Measurements from ENCODE around the gene ACSF3. TPM values are rescaled to one million over a fixed set of nuclear protein-coding genes. Genes with fewer than 3 reads are reported as not detected.

ACSF3 gene
- total RNA-seq, result 10 to 100 TPM; 65.3 to 71.2 TPM
- 10 to 100 TPM; 30.4 to 34.6 TPM for polyA plus RNA-seq

GRCh38 chr16:89093602-89094251 lies at the start of gene ACSF3:
Gene ACSF3, plus strand, starts transcription at chr16:89093852. Its CDS starts 6,830 bp downstream, at chr16:89100682.
- CTCF ChIA-PET (ENCODE audit: partially characterized antibody), result interaction anchor here (0.8 to 1.2 kb wide), 2 partner anchors 21 to 122 kb away, joined by 3 read pairs; no protein-coding TSS in a partner anchor
- Mint-ChIP-seq H3K9me3 (no peaks in the 10 kb centered on the region), H3K4me1 (peaks cover 38 to 58% (median 49%) of the 10 kb centered on the region in 4 donors), H3K4me3 (peak within 1 kb of the TSS; percentile 94 to 99 (median 97)), H3K36me3 (peaks cover 6 to 15% of the 10 kb centered on the region in 2 donors), H3K27me3 (peaks cover 5 to 10% of the 10 kb centered on the region in 2 donors), H3K27ac (peak within 1 kb of the TSS; percentile 90 to 99 (median 97))
- Histone ChIP-seq H3K4me1 (ENCODE audit: insufficient read depth, low read length) (peaks cover 49% of the 10 kb centered on the region), H3K36me3 (ENCODE audit: insufficient read depth, low read length) (peaks cover 3% of the 10 kb centered on the region), H3K27ac (ENCODE audit: low read depth, low read length) (peak within 1 kb of the TSS; percentile 51), H3K9me3 (ENCODE audit: control insufficient read depth in 1 of 2, low read length in 2 of 2) (no peaks in the 10 kb centered on the region), H3K27me3 (ENCODE audit: insufficient read depth, low read length) (no peaks in the 10 kb centered on the region), H3K4me3 (ENCODE audit: low read length in 2 of 2) (peak within 1 kb of the TSS; percentile 69 to 84)
- DNase-seq, result peak; percentile 59 to 72 (median 63)
- intact Hi-C loops (cut with micrococcal nuclease), result loop anchor here (1.0 kb wide), 1 partner anchor 22 kb away; no protein-coding TSS in a partner anchor
- POLR2A ChIA-PET (ENCODE audit: partially characterized antibody), result interaction anchor here (0.8 to 8.5 kb wide), 19 partner anchors 9 to 326 kb away, joined by 3 to 107 read pairs (median 4); partner anchors contain the start of gene ZNF778

GRCh38 chr16:89044418-89045180 lies 49.1 kb upstream of the ACSF3 start:
- Histone ChIP-seq H3K27ac (ENCODE audit: low read depth, low read length) (no peak overlapping the region), H3K36me3 (ENCODE audit: insufficient read depth, low read length) (no peaks in the 10 kb centered on the region), H3K9me3 (ENCODE audit: control insufficient read depth in 1 of 2, low read length in 2 of 2) (no peaks in the 10 kb centered on the region), H3K27me3 (ENCODE audit: insufficient read depth, low read length) (no peaks in the 10 kb centered on the region), H3K4me1 (ENCODE audit: insufficient read depth, low read length) (no peaks in the 10 kb centered on the region), H3K4me3 (ENCODE audit: low read length in 2 of 2) (no peak overlapping the region)
- Mint-ChIP-seq H3K27ac (peak overlapping the region in 1 of 7 donors; percentile 31), H3K4me3 (no peak overlapping the region), H3K4me1 (peaks cover 0 to 2% (median under 1%) of the 10 kb centered on the region in 4 donors), H3K27me3 (no peaks in the 10 kb centered on the region), H3K36me3 (no peaks in the 10 kb centered on the region), H3K9me3 (peaks cover 0 to 3% (median 0%) of the 10 kb centered on the region in 8 donors)
- CTCF ChIA-PET (ENCODE audit: partially characterized antibody), result no interaction called here
- DNase-seq, result no peak
- intact Hi-C loops (cut with micrococcal nuclease), result no loop called here
- POLR2A ChIA-PET (ENCODE audit: partially characterized antibody), result no interaction called here

DNA sequence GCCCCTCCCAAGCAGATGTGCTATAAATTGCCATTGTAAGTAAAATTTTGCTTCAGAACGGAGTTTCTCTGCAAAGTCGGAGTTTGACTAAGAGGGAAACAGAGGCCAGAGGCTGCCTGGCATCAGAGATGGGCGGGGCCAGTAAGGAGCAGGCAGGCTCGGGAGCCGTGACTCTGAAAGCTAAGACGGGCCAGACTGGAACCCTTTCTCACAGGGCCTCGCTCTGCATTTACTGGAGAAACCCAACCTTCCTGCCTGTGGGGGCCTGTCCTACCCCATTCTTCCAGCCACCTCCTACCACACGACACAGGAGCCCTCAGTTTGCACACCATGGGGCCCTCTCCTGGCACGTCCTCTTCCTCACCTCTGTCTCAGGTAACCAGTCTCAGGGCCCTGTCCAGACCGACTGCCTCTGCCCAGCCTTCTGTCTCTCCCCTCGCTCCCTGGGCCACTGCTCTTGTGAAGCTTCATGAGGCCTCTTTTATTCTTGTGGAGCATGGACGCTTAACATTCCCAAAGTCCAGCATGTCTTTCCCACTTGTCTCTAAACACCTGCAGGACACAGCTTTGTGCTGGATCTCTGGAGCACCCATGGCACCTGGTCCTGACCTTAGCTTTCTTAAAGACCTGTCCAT lies 48.4 kb upstream of the ACSF3 start:
- H3K4me3 ChIP-seq (ENCODE audit: low read length in 2 of 2), result no peak overlapping the region
- H3K4me1 ChIP-seq (ENCODE audit: insufficient read depth, low read length), result no peaks in the 10 kb centered on the region
- Mint-ChIP-seq H3K27me3 (no peaks in the 10 kb centered on the region), H3K9me3 (peaks cover 0 to 3% (median 0%) of the 10 kb centered on the region in 8 donors), H3K4me1 (peaks cover 0 to 2% (median under 1%) of the 10 kb centered on the region in 4 donors), H3K36me3 (no peaks in the 10 kb centered on the region), H3K27ac (peak overlapping the region in 1 of 7 donors; percentile 55), H3K4me3 (no peak overlapping the region)
- POLR2A ChIA-PET (ENCODE audit: partially characterized antibody), result no interaction called here
- H3K9me3 ChIP-seq (ENCODE audit: control insufficient read depth in 1 of 2, low read length in 2 of 2), result no peaks in the 10 kb centered on the region
- intact Hi-C loops (cut with micrococcal nuclease), result no loop called here
- H3K36me3 ChIP-seq (ENCODE audit: insufficient read depth, low read length), result no peaks in the 10 kb centered on the region
- H3K27ac ChIP-seq (ENCODE audit: low read depth, low read length), result no peak overlapping the region
- DNase-seq, result no peak
- CTCF ChIA-PET (ENCODE audit: partially characterized antibody), result no interaction called here
- H3K27me3 ChIP-seq (ENCODE audit: insufficient read depth, low read length), result no peaks in the 10 kb centered on the region

- H3K36me3 ChIP-seq (ENCODE audit: insufficient read depth, low read length), result no peaks in the 10 kb centered on the region
- H3K27me3 Mint-ChIP-seq, result no peaks in the 10 kb centered on the region
- DNase-seq, result no peak
- no peak overlapping the region for H3K4me3 ChIP-seq (ENCODE audit: low read length in 2 of 2)
- H3K27me3 ChIP-seq (ENCODE audit: insufficient read depth, low read length), result no peaks in the 10 kb centered on the region
- H3K27ac Mint-ChIP-seq, result peak overlapping the region in 2 of 7 donors; percentile 14 to 19
- POLR2A ChIA-PET (ENCODE audit: partially characterized antibody), result no interaction called here
- H3K4me1 ChIP-seq (ENCODE audit: insufficient read depth, low read length), result no peaks in the 10 kb centered on the region
- H3K9me3 Mint-ChIP-seq, result peaks cover 0 to 3% (median 0%) of the 10 kb centered on the region in 8 donors
- no peaks in the 10 kb centered on the region for H3K9me3 ChIP-seq (ENCODE audit: control insufficient read depth in 1 of 2, low read length in 2 of 2)
- H3K27ac ChIP-seq (ENCODE audit: low read depth, low read length), result no peak overlapping the region
- H3K4me1 Mint-ChIP-seq, result peaks cover 0 to 2% (median under 1%) of the 10 kb centered on the region in 4 donors
- CTCF ChIA-PET (ENCODE audit: partially characterized antibody), result no interaction called here
- no peaks in the 10 kb centered on the region for H3K36me3 Mint-ChIP-seq
- intact Hi-C loops (cut with micrococcal nuclease), result no loop called here
- H3K4me3 Mint-ChIP-seq, result no peak overlapping the region
Observed at GRCh38 chr16:89045881-89046280, 47.8 kb upstream of the ACSF3 start.

DNA sequence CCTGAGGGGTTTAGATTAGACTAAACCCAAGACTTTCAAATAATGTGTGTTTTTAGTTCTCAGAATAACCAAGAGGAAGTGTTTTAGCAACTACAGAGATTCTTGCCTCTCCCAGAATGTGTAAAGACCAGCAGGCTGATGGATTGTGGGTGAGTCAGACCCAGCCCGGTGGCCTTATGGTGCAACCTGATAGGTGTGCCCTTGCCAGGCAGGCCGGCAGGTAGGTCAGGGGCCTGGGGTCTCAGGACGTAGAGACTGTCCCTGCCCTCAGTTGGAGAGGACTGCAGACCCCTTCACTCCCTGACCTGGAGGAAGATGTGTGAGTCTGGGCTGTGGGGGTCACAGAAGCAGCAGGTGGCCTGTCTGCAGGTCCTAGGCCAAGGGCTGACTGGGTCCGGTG lies 47.2 kb upstream of the ACSF3 start:
- Mint-ChIP-seq H3K9me3 (peaks cover 0 to 3% (median 0%) of the 10 kb centered on the region in 8 donors), H3K36me3 (no peaks in the 10 kb centered on the region), H3K27me3 (no peaks in the 10 kb centered on the region), H3K4me1 (peaks cover 0 to 2% (median under 1%) of the 10 kb centered on the region in 4 donors), H3K4me3 (no peak overlapping the region), H3K27ac (no peak overlapping the region)
- H3K36me3 ChIP-seq (ENCODE audit: insufficient read depth, low read length), result no peaks in the 10 kb centered on the region
- ChIA-PET POLR2A (ENCODE audit: partially characterized antibody) (no interaction called here), CTCF (ENCODE audit: partially characterized antibody) (no interaction called here)
- H3K9me3 ChIP-seq (ENCODE audit: control insufficient read depth in 1 of 2, low read length in 2 of 2), result no peaks in the 10 kb centered on the region
- H3K4me1 ChIP-seq (ENCODE audit: insufficient read depth, low read length), result no peaks in the 10 kb centered on the region
- no peaks in the 10 kb centered on the region for H3K27me3 ChIP-seq (ENCODE audit: insufficient read depth, low read length)
- no peak overlapping the region for H3K4me3 ChIP-seq (ENCODE audit: low read length in 2 of 2)
- intact Hi-C loops (cut with micrococcal nuclease), result no loop called here
- no peak for DNase-seq
- H3K27ac ChIP-seq (ENCODE audit: low read depth, low read length), result no peak overlapping the region

DNA sequence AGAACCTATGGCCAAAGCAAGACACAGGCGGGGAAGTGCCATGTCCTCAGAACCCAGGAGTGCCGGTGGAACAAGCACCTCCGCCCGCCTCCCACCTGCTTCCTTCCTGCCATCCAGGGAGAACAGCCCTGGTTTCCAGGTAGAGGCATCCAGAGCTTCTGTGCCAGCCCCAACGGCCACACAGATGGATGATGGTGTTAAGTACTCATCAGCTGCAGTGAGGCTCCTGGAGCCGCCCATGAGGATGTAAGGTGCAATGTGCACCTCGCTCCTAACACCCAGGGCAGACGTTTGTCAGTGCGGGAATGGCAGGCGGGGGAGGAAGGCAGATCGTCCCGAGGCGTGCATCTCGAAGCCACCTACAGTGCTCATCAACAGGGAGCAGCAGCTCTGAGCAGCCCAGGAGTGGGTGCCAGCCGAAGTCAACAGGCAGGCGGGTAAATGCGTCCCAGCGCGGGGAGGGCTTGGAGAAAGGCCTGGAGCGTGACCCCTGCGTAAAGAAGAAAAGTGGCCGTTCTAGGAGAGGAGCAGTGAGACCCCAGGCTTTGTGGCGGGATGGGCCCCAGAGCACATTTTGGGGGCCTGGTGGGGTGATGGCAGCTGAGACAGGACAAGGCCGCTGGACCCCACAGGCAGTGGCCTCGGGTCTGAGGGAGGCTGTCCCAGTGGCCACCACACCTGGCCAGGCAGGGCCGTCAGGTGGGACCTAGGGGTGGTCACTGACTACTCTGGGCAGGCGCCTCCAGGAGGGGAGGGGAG lies 46.1 kb upstream of the ACSF3 start:
- H3K4me3 Mint-ChIP-seq, result no peak overlapping the region
- peaks cover 0 to 3% (median 0%) of the 10 kb centered on the region in 8 donors for H3K9me3 Mint-ChIP-seq
- H3K27me3 ChIP-seq (ENCODE audit: insufficient read depth, low read length), result no peaks in the 10 kb centered on the region
- DNase-seq, result peak in 1 of 5 donors; percentile 24
- H3K27ac ChIP-seq (ENCODE audit: low read depth, low read length), result no peak overlapping the region
- CTCF ChIA-PET (ENCODE audit: partially characterized antibody), result no interaction called here
- no peaks in the 10 kb centered on the region for H3K36me3 ChIP-seq (ENCODE audit: insufficient read depth, low read length)
- no peak overlapping the region for H3K4me3 ChIP-seq (ENCODE audit: low read length in 2 of 2)
- no peaks in the 10 kb centered on the region for H3K27me3 Mint-ChIP-seq
- H3K9me3 ChIP-seq (ENCODE audit: control insufficient read depth in 1 of 2, low read length in 2 of 2), result no peaks in the 10 kb centered on the region
- H3K4me1 ChIP-seq (ENCODE audit: insufficient read depth, low read length), result no peaks in the 10 kb centered on the region
- no peaks in the 10 kb centered on the region for H3K36me3 Mint-ChIP-seq
- peaks cover 0 to 2% (median under 1%) of the 10 kb centered on the region in 4 donors for H3K4me1 Mint-ChIP-seq
- intact Hi-C loops (cut with micrococcal nuclease), result no loop called here
- no peak overlapping the region for H3K27ac Mint-ChIP-seq
- POLR2A ChIA-PET (ENCODE audit: partially characterized antibody), result no interaction called here

Data from CD4-positive, alpha-beta memory T cell (primary cell).